GM20000 (cell line): Measurements from ENCODE around the gene GOLGA1.

Source experiments
- DNase-seq: peaks from one replicate; pipeline ENCODE4 v3.0.0; 2012; ENCODE audit warnings: low spot score
- TF ChIP-seq, protein P1 (sequence below): IDR thresholded peaks from 2 replicates; pipeline ENCODE4 v1.5.1; 2012; ENCODE audit warnings: mild to moderate bottlenecking, control low read depth; ENCODE audit errors: extremely low read depth, missing control alignments

Gene GOLGA1

GRCh38 chr9:124855944-124856765 lies 84.7 kb downstream of the GOLGA1 start:
- TF ChIP-seq, protein P1, sequence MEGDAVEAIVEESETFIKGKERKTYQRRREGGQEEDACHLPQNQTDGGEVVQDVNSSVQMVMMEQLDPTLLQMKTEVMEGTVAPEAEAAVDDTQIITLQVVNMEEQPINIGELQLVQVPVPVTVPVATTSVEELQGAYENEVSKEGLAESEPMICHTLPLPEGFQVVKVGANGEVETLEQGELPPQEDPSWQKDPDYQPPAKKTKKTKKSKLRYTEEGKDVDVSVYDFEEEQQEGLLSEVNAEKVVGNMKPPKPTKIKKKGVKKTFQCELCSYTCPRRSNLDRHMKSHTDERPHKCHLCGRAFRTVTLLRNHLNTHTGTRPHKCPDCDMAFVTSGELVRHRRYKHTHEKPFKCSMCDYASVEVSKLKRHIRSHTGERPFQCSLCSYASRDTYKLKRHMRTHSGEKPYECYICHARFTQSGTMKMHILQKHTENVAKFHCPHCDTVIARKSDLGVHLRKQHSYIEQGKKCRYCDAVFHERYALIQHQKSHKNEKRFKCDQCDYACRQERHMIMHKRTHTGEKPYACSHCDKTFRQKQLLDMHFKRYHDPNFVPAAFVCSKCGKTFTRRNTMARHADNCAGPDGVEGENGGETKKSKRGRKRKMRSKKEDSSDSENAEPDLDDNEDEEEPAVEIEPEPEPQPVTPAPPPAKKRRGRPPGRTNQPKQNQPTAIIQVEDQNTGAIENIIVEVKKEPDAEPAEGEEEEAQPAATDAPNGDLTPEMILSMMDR: peak; percentile 19
- DNase-seq: no peak

GRCh38 chr9:124855566-124855943 lies 85.3 kb downstream of the GOLGA1 start:
- DNase-seq: no peak
- TF ChIP-seq, protein P1: no peak

DNA sequence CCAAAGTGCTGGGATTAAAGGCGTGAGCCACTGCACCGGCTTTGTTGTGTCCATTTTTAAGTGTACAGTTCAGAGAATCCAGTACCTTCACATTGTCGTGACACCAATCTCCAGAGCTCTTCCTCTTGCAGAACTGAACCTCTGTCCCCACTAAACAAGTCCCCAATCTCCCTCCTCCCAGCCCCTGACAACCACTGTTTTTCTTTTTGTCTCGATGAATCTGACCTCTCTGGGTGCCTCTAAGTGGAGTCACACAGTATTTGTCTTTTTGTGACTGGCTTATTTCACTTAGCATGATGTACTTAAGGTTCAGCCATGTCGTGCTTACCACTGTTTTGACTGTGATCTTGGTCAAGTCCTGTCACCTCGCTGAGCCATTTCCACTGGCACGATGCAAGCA lies 86.1 kb downstream of the GOLGA1 start:
- TF ChIP-seq, protein P1: no peak
- DNase-seq: no peak

- TF ChIP-seq, protein P1: no peak
Measured at GRCh38 chr9:124854161-124854560, 86.7 kb downstream of the GOLGA1 start.

DNA sequence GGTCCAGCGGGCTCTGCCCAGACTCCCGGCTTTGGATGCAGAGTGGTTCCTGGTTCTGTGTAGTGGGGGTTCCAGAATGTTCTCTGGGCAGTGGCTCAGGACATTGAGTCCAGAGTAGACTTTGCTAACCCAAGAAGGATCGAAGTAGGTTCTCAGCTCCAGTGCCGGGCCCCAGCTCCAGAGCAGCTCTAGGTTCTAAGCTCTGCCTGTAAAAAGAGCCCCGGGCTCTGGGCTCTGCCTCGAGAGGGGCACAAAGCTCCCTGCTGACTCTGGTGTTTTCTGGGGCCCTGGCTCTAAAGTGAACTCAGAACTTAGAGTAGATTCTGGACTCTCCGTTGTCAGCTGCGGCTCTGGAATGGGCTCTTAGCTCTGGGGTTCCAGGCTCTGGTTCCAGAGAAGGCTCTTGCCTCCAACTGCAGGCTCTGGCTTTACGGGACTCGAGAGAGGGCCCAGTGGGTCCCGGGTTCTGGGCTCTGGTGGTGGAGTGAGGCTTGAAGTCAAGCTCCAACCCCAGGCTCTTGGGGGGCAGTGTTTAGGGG lies 87.2 kb downstream of the GOLGA1 start:
- DNase-seq: no peak
- TF ChIP-seq, protein P1: no peak

More at GRCh38 chr9:124854161-124854560, 86.7 kb downstream of the GOLGA1 start:
- DNase-seq: no peak

- DNase-seq: peak; percentile 91
- TF ChIP-seq, protein P1: peak; percentile 96
Measured at GRCh38 chr9:124852829-124853531, 87.9 kb downstream of the GOLGA1 start, which contains the start of gene WDR38. Gene WDR38, plus strand, starts transcription at chr9:124853460. Its CDS starts 72 bp downstream, at chr9:124853532.
